Tibial nerve (tissue), 4 donors: ENCODE data around the gene ST6GALNAC6.

ENCODE experiments used
- EP300 ChIP-seq, 2 donors: sonication (generic); formaldehyde crosslinking; IDR thresholded peaks; one replicate each; pipeline ENCODE4 v1.6.1; 2017; ENCODE audit warnings: antibody characterized with exemption in 2 of 2, mild to moderate bottlenecking in 1 of 2
- POLR2A ChIP-seq, 2 donors: fragments of 450-650 bp; IDR thresholded peaks; one replicate each; pipeline ENCODE4 v1.6.1; 2017; ENCODE audit warnings: antibody characterized with exemption in 2 of 2, mild to moderate bottlenecking in 2 of 2, moderate library complexity in 2 of 2
- TF ChIP-seq, protein P1 (sequence below), 5 experiments: fragments of 200-600 bp in 3 of 5; fragments of 450-650 bp in 2 of 5; sonication (generic) in 3 of 5; IDR thresholded peaks; one replicate each; pipeline ENCODE4 v1.5.1; 2016 to 2019; ENCODE audit warnings: antibody characterized with exemption in 5 of 5, mild to moderate bottlenecking in 3 of 5, moderate library complexity in 2 of 5

DNA sequence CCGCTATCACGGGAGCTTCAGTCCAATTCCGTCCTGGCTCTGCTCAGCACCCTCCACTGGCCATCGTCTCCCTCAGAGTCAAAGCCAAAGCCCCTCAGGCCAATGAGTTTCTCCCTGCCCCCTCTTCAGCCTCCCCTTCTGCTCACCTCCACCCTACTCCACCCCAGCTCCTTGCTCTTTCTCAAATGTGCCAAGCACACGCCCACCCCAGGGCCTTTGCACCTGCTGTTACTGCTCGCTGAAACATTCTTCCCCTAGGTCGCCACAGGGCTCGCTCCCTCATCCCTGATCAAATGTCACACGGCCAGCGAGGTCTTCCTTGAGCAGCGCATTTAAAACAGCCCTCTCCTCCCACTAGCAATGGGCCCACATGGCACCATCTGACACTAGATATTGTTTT lies 38.6 kb downstream of the ST6GALNAC6 start:
- no peak for TF ChIP-seq POLR2A (IDR thresholded peaks at IDR 0.05)
- TF ChIP-seq, protein P1, sequence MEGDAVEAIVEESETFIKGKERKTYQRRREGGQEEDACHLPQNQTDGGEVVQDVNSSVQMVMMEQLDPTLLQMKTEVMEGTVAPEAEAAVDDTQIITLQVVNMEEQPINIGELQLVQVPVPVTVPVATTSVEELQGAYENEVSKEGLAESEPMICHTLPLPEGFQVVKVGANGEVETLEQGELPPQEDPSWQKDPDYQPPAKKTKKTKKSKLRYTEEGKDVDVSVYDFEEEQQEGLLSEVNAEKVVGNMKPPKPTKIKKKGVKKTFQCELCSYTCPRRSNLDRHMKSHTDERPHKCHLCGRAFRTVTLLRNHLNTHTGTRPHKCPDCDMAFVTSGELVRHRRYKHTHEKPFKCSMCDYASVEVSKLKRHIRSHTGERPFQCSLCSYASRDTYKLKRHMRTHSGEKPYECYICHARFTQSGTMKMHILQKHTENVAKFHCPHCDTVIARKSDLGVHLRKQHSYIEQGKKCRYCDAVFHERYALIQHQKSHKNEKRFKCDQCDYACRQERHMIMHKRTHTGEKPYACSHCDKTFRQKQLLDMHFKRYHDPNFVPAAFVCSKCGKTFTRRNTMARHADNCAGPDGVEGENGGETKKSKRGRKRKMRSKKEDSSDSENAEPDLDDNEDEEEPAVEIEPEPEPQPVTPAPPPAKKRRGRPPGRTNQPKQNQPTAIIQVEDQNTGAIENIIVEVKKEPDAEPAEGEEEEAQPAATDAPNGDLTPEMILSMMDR (IDR thresholded peaks at IDR 0.05) = no peak
- TF ChIP-seq EP300 (IDR thresholded peaks at IDR 0.05) = no peak
